HepG2 (cell line): Measurements from ENCODE around the gene RNU6-8. TPM values are rescaled to one million over a fixed set of nuclear protein-coding genes. Genes with fewer than 3 reads are reported as not detected.
A peak's percentile ranks its signal among the peaks of the same experiment; 100 is the strongest.

Experiments
- AFF4 ChIP-seq: sonication (generic); formaldehyde crosslinking; IDR thresholded peaks from 2 replicates; pipeline ENCODE4 v1.4.0; 2020; ENCODE audit warnings: missing genetic modification reagents
- AGO1 ChIP-seq: fragments of 200-400 bp; formaldehyde crosslinking; IDR thresholded peaks from 2 replicates; pipeline ENCODE4 v1.6.1; 2017; ENCODE audit warnings: mild to moderate bottlenecking, low read depth, low read length, moderate library complexity; ENCODE audit not compliant: poor library complexity, severe bottlenecking
- ASH2L ChIP-seq: fragments of 300-600, 200-600 bp; sonication (generic); IDR thresholded peaks from 2 replicates; pipeline ENCODE4 v1.7.0; 2017; ENCODE audit warnings: low read depth, mild to moderate bottlenecking, moderate library complexity, mixed read lengths, low read length; ENCODE audit not compliant: insufficient read length
- ATF4 ChIP-seq, 2 experiments: fragments of 450-650 bp in 1 of 2; sonication (generic) in 1 of 2; formaldehyde crosslinking; IDR thresholded peaks; 2 replicates each; pipeline versions ENCODE4 v1.5.0 to v1.8.0; 2020 to 2022; ENCODE audit warnings: mild to moderate bottlenecking in 1 of 2, missing genetic modification reagents in 1 of 2
- CREB1 ChIP-seq, 2 experiments: fragments of 450-650 bp in 1 of 2; IDR thresholded peaks; 2 replicates each; pipeline ENCODE4 v1.6.1; 2016 to 2017; ENCODE audit warnings: control low read depth in 1 of 2, mild to moderate bottlenecking in 1 of 2, missing compliant biosample characterization in 1 of 2, missing genetic modification characterization in 1 of 2
- ESRRA ChIP-seq: sonication (generic); formaldehyde crosslinking; IDR thresholded peaks from 2 replicates; pipeline ENCODE4 v1.5.1; 2020; ENCODE audit warnings: mild to moderate bottlenecking, low read depth, missing genetic modification reagents
- HIVEP1 ChIP-seq: sonication (generic); formaldehyde crosslinking; IDR thresholded peaks from 2 replicates; pipeline ENCODE4 v1.4.0; 2020; ENCODE audit warnings: mild to moderate bottlenecking, missing genetic modification reagents
- HMGXB4 ChIP-seq, 2 experiments: sonication (generic) in 1 of 2; formaldehyde crosslinking in 1 of 2; IDR thresholded peaks; 2 replicates each; pipeline versions ENCODE4 v1.4.0 to v1.6.1; 2018 to 2020; ENCODE audit warnings: missing genetic modification reagents in 2 of 2, borderline replicate concordance in 1 of 2, low read depth in 1 of 2, mild to moderate bottlenecking in 1 of 2, missing biosample characterization in 1 of 2
- ISX ChIP-seq: sonication (generic); formaldehyde crosslinking; conservative IDR thresholded peaks from 2 replicates; pipeline ENCODE4 v1.5.0; 2020; ENCODE audit warnings: missing genetic modification reagents
- MATR3 ChIP-seq: sonication (generic); formaldehyde crosslinking; IDR thresholded peaks from 2 replicates; pipeline ENCODE4 v1.4.0; 2020; ENCODE audit warnings: missing genetic modification reagents
- MED13 ChIP-seq: sonication (generic); formaldehyde crosslinking; IDR thresholded peaks from 2 replicates; pipeline ENCODE4 v1.5.0; 2020; ENCODE audit warnings: missing genetic modification reagents
- NFYB ChIP-seq: sonication (generic); formaldehyde crosslinking; IDR thresholded peaks from 2 replicates; pipeline ENCODE4 v1.4.0; 2020; ENCODE audit warnings: missing genetic modification reagents
- NR2F2 ChIP-seq: IDR thresholded peaks from 2 replicates; pipeline ENCODE4 v1.6.1; 2012; ENCODE audit warnings: low read depth, inconsistent platforms, borderline replicate concordance
- PHF20 ChIP-seq: sonication (generic); formaldehyde crosslinking; IDR thresholded peaks from 2 replicates; pipeline ENCODE4 v1.5.0; 2020; ENCODE audit warnings: mild to moderate bottlenecking, missing genetic modification reagents
- PITX1 ChIP-seq: sonication (generic); formaldehyde crosslinking; IDR thresholded peaks from 2 replicates; pipeline ENCODE4 v1.5.1; 2020; ENCODE audit warnings: mild to moderate bottlenecking, missing genetic modification reagents
- ZBTB33 ChIP-seq: sonication (generic); formaldehyde crosslinking; IDR thresholded peaks from 2 replicates; pipeline ENCODE4 v1.4.0; 2020; ENCODE audit warnings: missing genetic modification reagents
- ZBTB8A ChIP-seq: sonication (generic); formaldehyde crosslinking; IDR thresholded peaks from 2 replicates; pipeline ENCODE4 v1.4.0; 2020; ENCODE audit warnings: mild to moderate bottlenecking, low read depth, missing genetic modification reagents, borderline replicate concordance
- ZC3H4 ChIP-seq: sonication (generic); formaldehyde crosslinking; IDR thresholded peaks from 2 replicates; pipeline ENCODE4 v1.4.0; 2020; ENCODE audit warnings: missing genetic modification reagents, borderline replicate concordance
- ZNF354B ChIP-seq: sonication (generic); formaldehyde crosslinking; IDR thresholded peaks from 2 replicates; pipeline ENCODE4 v1.8.0; 2022; ENCODE audit warnings: mild to moderate bottlenecking, missing genetic modification reagents
- ZNF619 ChIP-seq: sonication (generic); formaldehyde crosslinking; IDR thresholded peaks from 2 replicates; pipeline ENCODE4 v1.4.0; 2020; ENCODE audit warnings: mild to moderate bottlenecking, missing genetic modification reagents
- polyA plus RNA-seq, 8 experiments: library from polyadenylated mRNA; depleted of rRNA in 3 of 8; stranded (reverse) in 7 of 8; unstranded in 1 of 8; fragments of >200 nt; fragmentation: Illumina TruSeq in 4 of 8; extraction: Trizol in 4 of 8; gene quantifications; 2 replicates each; pipeline versions ENCODE4 v1.2.1 to v1.2.3, GENCODE V29; 2011 to 2016; ENCODE audit warnings: low read depth in 4 of 8, missing spikeins in 1 of 8, mixed read lengths in 1 of 8; ENCODE audit not compliant: insufficient read depth in 1 of 8
- total RNA-seq, 5 experiments: library from RNA; depleted of rRNA; stranded (reverse); fragments of >200 nt; fragmentation: Illumina TruSeq; extraction: Trizol; gene quantifications; 2 replicates each; pipeline ENCODE4 v1.2.3, GENCODE V29; 2016; ENCODE audit warnings: low read depth in 1 of 5

The RNU6-8 gene
- total and polyA plus RNA-seq, 2 of the 13 experiments (the other 11 are each of a cell fraction or from before 2014, with no cell fraction given): under 0.01 TPM; not detected in 1

- peak; percentile 95; the same call in 1 of the 2 replicates for TF ChIP-seq HIVEP1 (CRISPR knock-in tag)
- peak; percentile 53; the same call in 1 of the 2 replicates for TF ChIP-seq CREB1 (IDR thresholded peaks at IDR 0.05)
- no peak for TF ChIP-seq CREB1 (CRISPR knock-in tag; IDR thresholded peaks at IDR 0.05)
- peak; percentile 92 for TF ChIP-seq PITX1 (CRISPR knock-in tag)
- TF ChIP-seq ZBTB33: no peak; the same call in 1 of the 2 replicates
- TF ChIP-seq MATR3 (CRISPR knock-in tag): 0 out of 2 replicates have a peak, but pooled peaks have one; percentile 21
- peak; percentile 84 for TF ChIP-seq PHF20 (CRISPR knock-in tag)
- peak; percentile 97 for TF ChIP-seq ZBTB8A
- peak; percentile 93 for TF ChIP-seq ESRRA (CRISPR knock-in tag)
- TF ChIP-seq AGO1: peak; percentile 93
- TF ChIP-seq ISX: peak; percentile 28; the same call in 1 of the 2 replicates
- TF ChIP-seq AFF4: no peak; the same call in 1 of the 2 replicates
- TF ChIP-seq MED13 (CRISPR knock-in tag): 0 out of 2 replicates have a peak, but pooled peaks have one; percentile 64
- TF ChIP-seq ASH2L: peak; percentile 99
- TF ChIP-seq ZNF354B: peak; percentile 5; the same call in 1 of the 2 replicates
- peak; percentile 96 to 100 for TF ChIP-seq HMGXB4 (CRISPR knock-in tag; IDR thresholded peaks at IDR 0.05; ENCODE audit: borderline replicate concordance in 1 of 2, low read depth in 1 of 2)
- peak; percentile 43 for TF ChIP-seq NFYB (CRISPR knock-in tag)
- peak; percentile 89; the same call in 1 of the 2 replicates for TF ChIP-seq ZNF619 (CRISPR knock-in tag)
- TF ChIP-seq ATF4 (CRISPR knock-in tag; IDR thresholded peaks at IDR 0.05): peak in 1 of 2 experiments; percentile 78; a peak in 1 of 4 replicates
- TF ChIP-seq NR2F2: no peak
- peak; percentile 88 for TF ChIP-seq ZC3H4 (CRISPR knock-in tag)
Measured at GRCh38 chr14:32201193-32201815, 1.8 kb downstream of the RNU6-8 start (continued).
